Measurements from ENCODE around the gene SCAF4. TPM values are rescaled to one million over a fixed set of nuclear protein-coding genes. Genes with fewer than 3 reads are reported as not detected.

The SCAF4 gene
- total and polyA plus RNA-seq, 9 of the 15 experiments (the other 6 are each of a cell fraction or from before 2014, with no cell fraction given) = 2.3 to 55.7 (median 17.2) TPM

DNA sequence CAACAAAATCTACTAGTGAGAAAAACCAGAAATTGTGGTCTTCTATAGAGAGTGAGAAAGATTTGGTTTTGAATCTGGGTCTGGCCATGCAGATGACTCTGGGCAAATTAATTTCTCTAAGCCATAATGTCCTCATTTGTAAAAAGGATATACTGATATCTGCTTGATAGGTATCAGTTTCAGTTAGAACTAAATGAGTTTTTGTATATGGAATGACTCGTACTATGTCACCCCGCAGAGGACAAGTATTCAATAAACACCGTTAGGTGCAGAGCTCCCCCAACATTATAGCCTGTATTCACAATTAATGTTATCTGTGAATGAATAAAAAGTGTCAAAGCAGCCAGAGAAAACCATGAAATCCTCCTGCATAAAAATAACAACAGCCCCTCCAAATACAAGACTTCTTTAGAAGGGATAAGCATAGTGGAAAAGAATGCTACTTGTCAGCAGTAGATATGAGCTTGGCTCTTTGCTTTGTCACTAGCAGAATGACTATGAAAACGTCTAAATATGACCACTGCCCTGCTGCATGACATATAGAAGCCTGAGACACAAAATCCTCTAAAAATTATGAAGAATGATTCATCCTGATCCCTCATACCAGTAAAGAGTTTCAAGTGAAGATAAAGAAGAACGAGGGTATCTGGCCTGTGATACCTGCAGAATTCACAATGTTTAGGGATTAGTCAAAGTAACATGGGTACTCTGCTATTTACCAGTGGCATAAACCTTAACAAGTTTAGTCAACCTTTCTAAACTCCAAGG, 17.8 kb downstream of the SCAF4 start (continued):
- no peak for TF ChIP-seq EGR1 (conservative IDR thresholded peaks at IDR 0.05)
- TF ChIP-seq, protein P1, sequence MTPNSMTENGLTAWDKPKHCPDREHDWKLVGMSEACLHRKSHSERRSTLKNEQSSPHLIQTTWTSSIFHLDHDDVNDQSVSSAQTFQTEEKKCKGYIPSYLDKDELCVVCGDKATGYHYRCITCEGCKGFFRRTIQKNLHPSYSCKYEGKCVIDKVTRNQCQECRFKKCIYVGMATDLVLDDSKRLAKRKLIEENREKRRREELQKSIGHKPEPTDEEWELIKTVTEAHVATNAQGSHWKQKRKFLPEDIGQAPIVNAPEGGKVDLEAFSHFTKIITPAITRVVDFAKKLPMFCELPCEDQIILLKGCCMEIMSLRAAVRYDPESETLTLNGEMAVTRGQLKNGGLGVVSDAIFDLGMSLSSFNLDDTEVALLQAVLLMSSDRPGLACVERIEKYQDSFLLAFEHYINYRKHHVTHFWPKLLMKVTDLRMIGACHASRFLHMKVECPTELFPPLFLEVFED (CRISPR knock-in tag; conservative IDR thresholded peaks at IDR 0.05) = no peak
- TF ChIP-seq WHSC1 (IDR thresholded peaks at IDR 0.05; ENCODE audit: low read length) = no peak
- TF ChIP-seq, protein P2, sequence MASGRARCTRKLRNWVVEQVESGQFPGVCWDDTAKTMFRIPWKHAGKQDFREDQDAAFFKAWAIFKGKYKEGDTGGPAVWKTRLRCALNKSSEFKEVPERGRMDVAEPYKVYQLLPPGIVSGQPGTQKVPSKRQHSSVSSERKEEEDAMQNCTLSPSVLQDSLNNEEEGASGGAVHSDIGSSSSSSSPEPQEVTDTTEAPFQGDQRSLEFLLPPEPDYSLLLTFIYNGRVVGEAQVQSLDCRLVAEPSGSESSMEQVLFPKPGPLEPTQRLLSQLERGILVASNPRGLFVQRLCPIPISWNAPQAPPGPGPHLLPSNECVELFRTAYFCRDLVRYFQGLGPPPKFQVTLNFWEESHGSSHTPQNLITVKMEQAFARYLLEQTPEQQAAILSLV (tag; IDR thresholded peaks at IDR 0.05) = no peak
- TF ChIP-seq PYGO2 (tag; IDR thresholded peaks at IDR 0.05) = no peak
- TF ChIP-seq BMI1 (IDR thresholded peaks at IDR 0.05; ENCODE audit: low read length) = no peak
- no peak for TF ChIP-seq PRPF4 (IDR thresholded peaks at IDR 0.05; ENCODE audit: insufficient read depth, low read depth, low read length, poor library complexity, severe bottlenecking)
- TF ChIP-seq NFYB (IDR thresholded peaks at IDR 0.05; ENCODE audit: extremely low read depth, insufficient read length) = no peak
- TF ChIP-seq ZNF212 (CRISPR knock-in tag; IDR thresholded peaks at IDR 0.05) = no peak
- TF ChIP-seq, protein P3, sequence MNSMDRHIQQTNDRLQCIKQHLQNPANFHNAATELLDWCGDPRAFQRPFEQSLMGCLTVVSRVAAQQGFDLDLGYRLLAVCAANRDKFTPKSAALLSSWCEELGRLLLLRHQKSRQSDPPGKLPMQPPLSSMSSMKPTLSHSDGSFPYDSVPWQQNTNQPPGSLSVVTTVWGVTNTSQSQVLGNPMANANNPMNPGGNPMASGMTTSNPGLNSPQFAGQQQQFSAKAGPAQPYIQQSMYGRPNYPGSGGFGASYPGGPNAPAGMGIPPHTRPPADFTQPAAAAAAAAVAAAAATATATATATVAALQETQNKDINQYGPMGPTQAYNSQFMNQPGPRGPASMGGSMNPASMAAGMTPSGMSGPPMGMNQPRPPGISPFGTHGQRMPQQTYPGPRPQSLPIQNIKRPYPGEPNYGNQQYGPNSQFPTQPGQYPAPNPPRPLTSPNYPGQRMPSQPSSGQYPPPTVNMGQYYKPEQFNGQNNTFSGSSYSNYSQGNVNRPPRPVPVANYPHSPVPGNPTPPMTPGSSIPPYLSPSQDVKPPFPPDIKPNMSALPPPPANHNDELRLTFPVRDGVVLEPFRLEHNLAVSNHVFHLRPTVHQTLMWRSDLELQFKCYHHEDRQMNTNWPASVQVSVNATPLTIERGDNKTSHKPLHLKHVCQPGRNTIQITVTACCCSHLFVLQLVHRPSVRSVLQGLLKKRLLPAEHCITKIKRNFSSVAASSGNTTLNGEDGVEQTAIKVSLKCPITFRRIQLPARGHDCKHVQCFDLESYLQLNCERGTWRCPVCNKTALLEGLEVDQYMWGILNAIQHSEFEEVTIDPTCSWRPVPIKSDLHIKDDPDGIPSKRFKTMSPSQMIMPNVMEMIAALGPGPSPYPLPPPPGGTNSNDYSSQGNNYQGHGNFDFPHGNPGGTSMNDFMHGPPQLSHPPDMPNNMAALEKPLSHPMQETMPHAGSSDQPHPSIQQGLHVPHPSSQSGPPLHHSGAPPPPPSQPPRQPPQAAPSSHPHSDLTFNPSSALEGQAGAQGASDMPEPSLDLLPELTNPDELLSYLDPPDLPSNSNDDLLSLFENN (IDR thresholded peaks at IDR 0.05; ENCODE audit: low read depth in 2 of 2, low read length in 2 of 2) = no peak
- no peak for TF ChIP-seq SIN3A (IDR thresholded peaks at IDR 0.05; ENCODE audit: borderline replicate concordance in 2 of 2, control insufficient read depth in 1 of 2, low read depth in 2 of 2, low read length in 2 of 2)
- TF ChIP-seq RHOXF2B (CRISPR knock-in tag; conservative IDR thresholded peaks at IDR 0.05) = no peak
- no peak for TF ChIP-seq RBM34 (IDR thresholded peaks at IDR 0.05; ENCODE audit: borderline replicate concordance, insufficient read depth, low read length)
- TF ChIP-seq, protein P4, sequence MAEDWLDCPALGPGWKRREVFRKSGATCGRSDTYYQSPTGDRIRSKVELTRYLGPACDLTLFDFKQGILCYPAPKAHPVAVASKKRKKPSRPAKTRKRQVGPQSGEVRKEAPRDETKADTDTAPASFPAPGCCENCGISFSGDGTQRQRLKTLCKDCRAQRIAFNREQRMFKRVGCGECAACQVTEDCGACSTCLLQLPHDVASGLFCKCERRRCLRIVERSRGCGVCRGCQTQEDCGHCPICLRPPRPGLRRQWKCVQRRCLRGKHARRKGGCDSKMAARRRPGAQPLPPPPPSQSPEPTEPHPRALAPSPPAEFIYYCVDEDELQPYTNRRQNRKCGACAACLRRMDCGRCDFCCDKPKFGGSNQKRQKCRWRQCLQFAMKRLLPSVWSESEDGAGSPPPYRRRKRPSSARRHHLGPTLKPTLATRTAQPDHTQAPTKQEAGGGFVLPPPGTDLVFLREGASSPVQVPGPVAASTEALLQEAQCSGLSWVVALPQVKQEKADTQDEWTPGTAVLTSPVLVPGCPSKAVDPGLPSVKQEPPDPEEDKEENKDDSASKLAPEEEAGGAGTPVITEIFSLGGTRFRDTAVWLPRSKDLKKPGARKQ (CRISPR knock-in tag; IDR thresholded peaks at IDR 0.05) = no peak
- TF ChIP-seq TEAD1 (CRISPR knock-in tag; IDR thresholded peaks at IDR 0.05) = no peak
- TF ChIP-seq, protein P5, sequence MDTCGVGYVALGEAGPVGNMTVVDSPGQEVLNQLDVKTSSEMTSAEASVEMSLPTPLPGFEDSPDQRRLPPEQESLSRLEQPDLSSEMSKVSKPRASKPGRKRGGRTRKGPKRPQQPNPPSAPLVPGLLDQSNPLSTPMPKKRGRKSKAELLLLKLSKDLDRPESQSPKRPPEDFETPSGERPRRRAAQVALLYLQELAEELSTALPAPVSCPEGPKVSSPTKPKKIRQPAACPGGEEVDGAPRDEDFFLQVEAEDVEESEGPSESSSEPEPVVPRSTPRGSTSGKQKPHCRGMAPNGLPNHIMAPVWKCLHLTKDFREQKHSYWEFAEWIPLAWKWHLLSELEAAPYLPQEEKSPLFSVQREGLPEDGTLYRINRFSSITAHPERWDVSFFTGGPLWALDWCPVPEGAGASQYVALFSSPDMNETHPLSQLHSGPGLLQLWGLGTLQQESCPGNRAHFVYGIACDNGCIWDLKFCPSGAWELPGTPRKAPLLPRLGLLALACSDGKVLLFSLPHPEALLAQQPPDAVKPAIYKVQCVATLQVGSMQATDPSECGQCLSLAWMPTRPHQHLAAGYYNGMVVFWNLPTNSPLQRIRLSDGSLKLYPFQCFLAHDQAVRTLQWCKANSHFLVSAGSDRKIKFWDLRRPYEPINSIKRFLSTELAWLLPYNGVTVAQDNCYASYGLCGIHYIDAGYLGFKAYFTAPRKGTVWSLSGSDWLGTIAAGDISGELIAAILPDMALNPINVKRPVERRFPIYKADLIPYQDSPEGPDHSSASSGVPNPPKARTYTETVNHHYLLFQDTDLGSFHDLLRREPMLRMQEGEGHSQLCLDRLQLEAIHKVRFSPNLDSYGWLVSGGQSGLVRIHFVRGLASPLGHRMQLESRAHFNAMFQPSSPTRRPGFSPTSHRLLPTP (IDR thresholded peaks at IDR 0.05; ENCODE audit: borderline replicate concordance, extremely low read depth, insufficient read length) = no peak

Data from K562 (cell line).